ENCODE data around the gene B4GALNT3.

GRCh38 chr12:539540-540310, 80.0 kb downstream of the B4GALNT3 start:
- TF ChIP-seq POLR2A (IDR thresholded peaks at IDR 0.05) (no peak), CTCF (IDR thresholded peaks at IDR 0.05) (no peak), EP300 (IDR thresholded peaks at IDR 0.05) (no peak)

All from tibial nerve (tissue), 4 donors.